HEK293T (cell line): ENCODE measurements around the gene PRKCH.
"Not testable (repeated sequence)": the region's sequence is repeated elsewhere in the genome, so short reads cannot be mapped to it uniquely, and the experiment has no call there.

Experiments
- CTCF ChIA-PET: fragments of 350-600 bp; formaldehyde crosslinking; extraction: SDS; loops from one replicate; lab custom pipeline; 2021; ENCODE audit warnings: antibody characterized with exemption, inconsistent platforms; lab: Yijun Ruan, JAX
- POLR2A ChIA-PET: fragments of 350-600 bp; formaldehyde crosslinking; extraction: SDS; loops from one replicate; lab custom pipeline; 2020; ENCODE audit warnings: antibody characterized with exemption, inconsistent platforms; lab: Yijun Ruan, JAX
- DNase-seq: peaks from one replicate; pipeline ENCODE4 v3.0.0; 2012; ENCODE audit warnings: mixed read lengths; ENCODE audit errors: extremely low spot score
- ARNT ChIP-seq: fragments of 450-650 bp; IDR thresholded peaks from 2 replicates; pipeline ENCODE4 v1.6.1; 2017; ENCODE audit warnings: mild to moderate bottlenecking
- BHLHE40 ChIP-seq: fragments of 450-650 bp; IDR thresholded peaks from 2 replicates; pipeline ENCODE4 v1.6.1; 2016; ENCODE audit warnings: mild to moderate bottlenecking, moderate library complexity, borderline replicate concordance
- CTBP1 ChIP-seq: fragments of 450-650 bp; IDR thresholded peaks from 2 replicates; pipeline ENCODE4 v1.6.1; 2016; ENCODE audit warnings: borderline replicate concordance
- ELF4 ChIP-seq: fragments of 450-650 bp; IDR thresholded peaks from 2 replicates; pipeline ENCODE4 v1.6.1; 2017; ENCODE audit warnings: antibody characterized with exemption
- FOXA1 ChIP-seq: fragments of 450-650 bp; IDR thresholded peaks from 2 replicates; pipeline ENCODE4 v1.6.1; 2016; ENCODE audit warnings: mild to moderate bottlenecking
- FOXK2 ChIP-seq: fragments of 450-650 bp; IDR thresholded peaks from 2 replicates; pipeline ENCODE4 v1.6.1; 2016; ENCODE audit warnings: mild to moderate bottlenecking
- FOXM1 ChIP-seq: fragments of 450-650 bp; IDR thresholded peaks from 2 replicates; pipeline ENCODE4 v1.6.1; 2017; ENCODE audit warnings: mild to moderate bottlenecking, borderline replicate concordance
- HDGF ChIP-seq: fragments of 450-650 bp; IDR thresholded peaks from 2 replicates; pipeline ENCODE4 v1.6.1; 2017; ENCODE audit warnings: antibody characterized with exemption, borderline replicate concordance
- L3MBTL2 ChIP-seq: fragments of 450-650 bp; conservative IDR thresholded peaks from 2 replicates; pipeline ENCODE4 v1.6.1; 2016; ENCODE audit warnings: mild to moderate bottlenecking
- LEF1 ChIP-seq: fragments of 450-650 bp; IDR thresholded peaks from 2 replicates; pipeline ENCODE4 v1.6.1; 2017; ENCODE audit warnings: mild to moderate bottlenecking, borderline replicate concordance
- NFRKB ChIP-seq: fragments of 450-650 bp; IDR thresholded peaks from 2 replicates; pipeline ENCODE4 v1.6.1; 2016; ENCODE audit warnings: mild to moderate bottlenecking, moderate library complexity
- PKNOX1 ChIP-seq: fragments of 450-650 bp; IDR thresholded peaks from 2 replicates; pipeline ENCODE4 v1.6.1; 2016
- SP1 ChIP-seq: fragments of 450-650 bp; IDR thresholded peaks from 2 replicates; pipeline ENCODE4 v1.6.1; 2017
- SUZ12 ChIP-seq: fragments of 450-650 bp; IDR thresholded peaks from 2 replicates; pipeline ENCODE4 v1.6.1; 2016; ENCODE audit warnings: mild to moderate bottlenecking
- TARDBP ChIP-seq: fragments of 450-650 bp; IDR thresholded peaks from 2 replicates; pipeline ENCODE4 v1.6.1; 2016
- ZNF384 ChIP-seq: fragments of 450-650 bp; IDR thresholded peaks from 2 replicates; pipeline ENCODE4 v1.6.1; 2016

Gene PRKCH

GRCh38 chr14:61308198-61308597, 13.2 kb upstream of the PRKCH start:
- CTCF ChIA-PET, result no interaction called here
- no peak for TF ChIP-seq L3MBTL2
- no peak for TF ChIP-seq ARNT
- DNase-seq, result no peak
- POLR2A ChIA-PET, result no interaction called here

- CTCF ChIA-PET, DNase-seq: not testable (repeated sequence)
- POLR2A ChIA-PET, result interaction anchor here (0.8 kb wide), 1 partner anchor 13 kb away, joined by 4 read pairs; the partner anchor contains the start of gene PRKCH
Measured at GRCh38 chr14:61308701-61309100, 12.7 kb upstream of the PRKCH start.

GRCh38 chr14:61315313-61315712, 6.1 kb upstream of the PRKCH start:
- TF ChIP-seq SUZ12 (no peak), LEF1 (no peak), BHLHE40 (no peak), L3MBTL2 (no peak)
- DNase-seq, result no peak
- POLR2A ChIA-PET, result no interaction called here
- CTCF ChIA-PET, result no interaction called here

GRCh38 chr14:61319086-61319485, 2.3 kb upstream of the PRKCH start:
- CTCF ChIA-PET, result interaction anchor here (1.0 kb wide), 1 partner anchor 14 kb away, joined by 3 read pairs; no protein-coding TSS in a partner anchor
- DNase-seq, result no peak
- no peak for TF ChIP-seq BHLHE40
- no peak for TF ChIP-seq LEF1
- no peak for TF ChIP-seq SP1
- no peak for TF ChIP-seq NFRKB
- no peak for TF ChIP-seq FOXK2
- TF ChIP-seq FOXA1, result no peak
- TF ChIP-seq PKNOX1, result no peak
- no peak for TF ChIP-seq ZNF384
- no peak for TF ChIP-seq HDGF
- no peak for TF ChIP-seq L3MBTL2
- TF ChIP-seq ARNT, result no peak
- no peak for TF ChIP-seq TARDBP
- no peak for TF ChIP-seq SUZ12
- TF ChIP-seq CTBP1, result no peak
- TF ChIP-seq ELF4, result no peak
- TF ChIP-seq FOXM1, result no peak
- POLR2A ChIA-PET, result no interaction called here

GRCh38 chr14:61319706-61320105, 1.7 kb upstream of the PRKCH start:
- CTCF ChIA-PET, result interaction anchor here (0.6 kb wide), 1 partner anchor 830 kb away, joined by 3 read pairs; no protein-coding TSS in a partner anchor

GRCh38 chr14:61320170-61320569, 1.2 kb upstream of the PRKCH start:
- CTCF ChIA-PET, result interaction anchor here (0.6 kb wide), 1 partner anchor 830 kb away, joined by 3 read pairs; no protein-coding TSS in a partner anchor
- POLR2A ChIA-PET, DNase-seq: not testable (repeated sequence)

More at GRCh38 chr14:61319706-61320105, 1.7 kb upstream of the PRKCH start:
- DNase-seq, result no peak
- TF ChIP-seq ELF4 (no peak), FOXA1 (no peak), CTBP1 (no peak), BHLHE40 (no peak), SUZ12 (no peak), FOXK2 (no peak), LEF1 (no peak), PKNOX1 (no peak), ZNF384 (no peak)
- POLR2A ChIA-PET, result no interaction called here

GRCh38 chr14:61320806-61321384, 484 bp upstream of the PRKCH start:
- POLR2A ChIA-PET, result interaction anchor here (0.9 to 1.1 kb wide), 2 partner anchors 12 to 33 kb away, joined by 3 to 4 read pairs; no protein-coding TSS in a partner anchor
- no peak for DNase-seq
- CTCF ChIA-PET, result interaction anchor here (0.8 kb wide), 1 partner anchor 515 kb away, joined by 4 read pairs; no protein-coding TSS in a partner anchor
- TF ChIP-seq NFRKB (no peak), FOXK2 (no peak), SUZ12 (no peak), PKNOX1 (no peak), ELF4 (no peak)
